GM12873 (cell line): ENCODE data around the gene DNAJC10.
A peak's percentile ranks its signal among the peaks of the same experiment; 100 is the strongest.

ENCODE experiments used
- TF ChIP-seq, protein P1 (sequence below): IDR thresholded peaks from 2 replicates; pipeline ENCODE4 v1.5.1; 2012; ENCODE audit warnings: low read depth, mild to moderate bottlenecking, moderate library complexity, low read length, control low read depth; ENCODE audit not compliant: insufficient read depth; ENCODE audit errors: missing control alignments

Gene DNAJC10, protein sequence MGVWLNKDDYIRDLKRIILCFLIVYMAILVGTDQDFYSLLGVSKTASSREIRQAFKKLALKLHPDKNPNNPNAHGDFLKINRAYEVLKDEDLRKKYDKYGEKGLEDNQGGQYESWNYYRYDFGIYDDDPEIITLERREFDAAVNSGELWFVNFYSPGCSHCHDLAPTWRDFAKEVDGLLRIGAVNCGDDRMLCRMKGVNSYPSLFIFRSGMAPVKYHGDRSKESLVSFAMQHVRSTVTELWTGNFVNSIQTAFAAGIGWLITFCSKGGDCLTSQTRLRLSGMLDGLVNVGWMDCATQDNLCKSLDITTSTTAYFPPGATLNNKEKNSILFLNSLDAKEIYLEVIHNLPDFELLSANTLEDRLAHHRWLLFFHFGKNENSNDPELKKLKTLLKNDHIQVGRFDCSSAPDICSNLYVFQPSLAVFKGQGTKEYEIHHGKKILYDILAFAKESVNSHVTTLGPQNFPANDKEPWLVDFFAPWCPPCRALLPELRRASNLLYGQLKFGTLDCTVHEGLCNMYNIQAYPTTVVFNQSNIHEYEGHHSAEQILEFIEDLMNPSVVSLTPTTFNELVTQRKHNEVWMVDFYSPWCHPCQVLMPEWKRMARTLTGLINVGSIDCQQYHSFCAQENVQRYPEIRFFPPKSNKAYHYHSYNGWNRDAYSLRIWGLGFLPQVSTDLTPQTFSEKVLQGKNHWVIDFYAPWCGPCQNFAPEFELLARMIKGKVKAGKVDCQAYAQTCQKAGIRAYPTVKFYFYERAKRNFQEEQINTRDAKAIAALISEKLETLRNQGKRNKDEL

DNA sequence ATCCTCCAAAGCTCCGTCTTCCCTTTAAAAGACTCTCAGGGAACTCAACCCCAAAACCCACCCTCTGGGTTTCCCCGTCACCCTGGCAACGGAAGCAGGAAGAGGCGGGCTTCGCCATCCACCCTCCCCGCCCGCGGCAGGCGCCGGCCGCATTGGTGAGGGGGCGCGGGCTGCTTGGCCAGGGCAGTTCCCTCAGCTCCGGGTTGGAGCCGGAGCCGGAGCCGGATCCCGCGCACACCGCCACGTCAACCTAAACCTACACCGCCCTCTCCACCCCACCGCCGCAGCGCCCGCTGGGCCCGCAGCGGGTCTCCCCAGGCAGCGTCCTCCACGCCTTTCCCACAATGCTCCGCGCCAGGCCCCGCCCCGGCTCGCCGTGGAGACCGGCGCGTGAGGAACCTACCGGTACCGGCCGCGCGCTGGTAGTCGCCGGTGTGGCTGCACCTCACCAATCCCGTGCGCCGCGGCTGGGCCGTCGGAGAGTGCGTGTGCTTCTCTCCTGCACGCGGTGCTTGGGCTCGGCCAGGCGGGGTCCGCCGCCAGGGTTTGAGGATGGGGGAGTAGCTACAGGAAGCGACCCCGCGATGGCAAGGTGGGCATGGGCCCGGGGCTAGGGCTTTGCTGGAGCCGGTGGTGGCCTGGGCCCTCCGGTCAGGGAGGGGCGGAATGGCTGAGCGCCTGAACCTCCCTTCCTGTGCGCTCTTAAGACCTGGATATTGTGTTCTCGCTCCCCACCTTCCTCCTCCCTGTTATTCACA, at the start of gene DNAJC10:
TSS of gene DNAJC10 (plus strand) at position 366 of the 758 bp plus-strand sequence. CDS start 1,830 bp downstream, outside the sequence.
- TF ChIP-seq, protein P1, sequence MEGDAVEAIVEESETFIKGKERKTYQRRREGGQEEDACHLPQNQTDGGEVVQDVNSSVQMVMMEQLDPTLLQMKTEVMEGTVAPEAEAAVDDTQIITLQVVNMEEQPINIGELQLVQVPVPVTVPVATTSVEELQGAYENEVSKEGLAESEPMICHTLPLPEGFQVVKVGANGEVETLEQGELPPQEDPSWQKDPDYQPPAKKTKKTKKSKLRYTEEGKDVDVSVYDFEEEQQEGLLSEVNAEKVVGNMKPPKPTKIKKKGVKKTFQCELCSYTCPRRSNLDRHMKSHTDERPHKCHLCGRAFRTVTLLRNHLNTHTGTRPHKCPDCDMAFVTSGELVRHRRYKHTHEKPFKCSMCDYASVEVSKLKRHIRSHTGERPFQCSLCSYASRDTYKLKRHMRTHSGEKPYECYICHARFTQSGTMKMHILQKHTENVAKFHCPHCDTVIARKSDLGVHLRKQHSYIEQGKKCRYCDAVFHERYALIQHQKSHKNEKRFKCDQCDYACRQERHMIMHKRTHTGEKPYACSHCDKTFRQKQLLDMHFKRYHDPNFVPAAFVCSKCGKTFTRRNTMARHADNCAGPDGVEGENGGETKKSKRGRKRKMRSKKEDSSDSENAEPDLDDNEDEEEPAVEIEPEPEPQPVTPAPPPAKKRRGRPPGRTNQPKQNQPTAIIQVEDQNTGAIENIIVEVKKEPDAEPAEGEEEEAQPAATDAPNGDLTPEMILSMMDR, result no peak

DNA sequence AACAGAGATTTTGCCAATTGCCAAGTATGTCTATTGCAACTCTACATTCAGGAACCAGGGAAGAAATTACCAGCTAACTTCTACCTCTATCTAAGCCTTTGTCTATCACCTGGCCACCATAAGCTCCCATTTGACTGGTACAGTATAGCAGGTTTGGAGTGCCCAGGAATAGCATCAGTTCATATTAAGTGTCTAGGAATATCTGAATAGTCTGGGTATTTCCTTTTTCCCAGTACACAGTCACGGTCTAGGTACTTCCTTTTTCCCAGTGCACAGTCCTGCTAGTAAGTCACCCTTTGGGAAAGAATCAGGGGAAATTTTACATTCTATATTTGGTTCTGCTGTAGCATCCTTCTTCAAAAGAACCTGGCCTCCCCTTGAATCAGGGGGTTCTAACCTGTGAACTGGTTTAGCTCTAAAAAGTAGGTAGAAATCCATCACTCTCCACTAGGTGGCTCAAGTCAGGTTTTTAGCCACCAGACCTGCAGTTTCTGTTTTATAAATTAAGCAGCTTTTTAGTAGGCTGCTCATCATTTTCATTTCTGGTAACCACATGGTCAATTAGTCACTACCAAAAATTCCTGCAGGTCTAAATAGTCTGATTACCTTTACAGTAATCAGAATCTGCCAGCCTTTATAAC, 49.3 kb upstream of the DNAJC10 start:
- TF ChIP-seq, protein P1, result peak; percentile 64

DNA sequence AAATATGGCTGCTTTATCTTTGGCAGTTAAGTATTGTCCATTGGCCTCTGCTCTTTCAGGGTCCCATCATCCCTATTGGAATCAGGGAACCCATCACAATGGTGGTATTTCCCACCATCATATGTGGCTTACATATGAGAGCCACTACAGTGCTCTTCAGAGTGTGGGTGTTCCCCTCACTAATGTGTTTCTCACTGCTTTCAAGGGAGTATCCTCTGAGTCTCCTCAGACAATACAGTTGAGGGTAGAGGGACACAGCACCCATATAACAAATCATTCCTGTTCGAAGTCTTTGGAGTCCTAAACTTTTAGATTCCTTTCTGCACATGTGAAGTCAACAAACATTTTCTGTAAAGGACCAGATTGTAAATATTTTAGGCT, 48.8 kb upstream of the DNAJC10 start:
- TF ChIP-seq, protein P1, result no peak

DNA sequence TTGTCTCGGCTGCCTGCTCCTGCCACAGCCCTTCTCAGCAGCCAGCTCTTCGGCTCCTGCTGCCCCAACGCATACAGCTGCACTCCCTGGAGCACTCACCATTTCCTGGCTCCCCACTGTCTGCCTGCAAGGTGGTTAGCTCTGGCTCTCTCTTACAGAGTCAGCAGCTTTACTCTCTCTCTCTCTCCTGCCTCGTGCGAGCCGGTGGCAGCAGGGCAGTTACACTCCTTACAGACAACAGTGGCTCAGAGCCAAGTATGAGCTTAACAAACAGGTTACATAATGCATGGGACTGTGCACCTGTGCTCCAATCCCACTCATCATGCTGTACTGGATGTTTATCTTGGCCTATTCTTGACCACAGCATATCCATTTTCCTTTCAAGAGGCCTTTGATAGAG, 47.4 kb upstream of the DNAJC10 start:
- TF ChIP-seq, protein P1, result no peak

DNA sequence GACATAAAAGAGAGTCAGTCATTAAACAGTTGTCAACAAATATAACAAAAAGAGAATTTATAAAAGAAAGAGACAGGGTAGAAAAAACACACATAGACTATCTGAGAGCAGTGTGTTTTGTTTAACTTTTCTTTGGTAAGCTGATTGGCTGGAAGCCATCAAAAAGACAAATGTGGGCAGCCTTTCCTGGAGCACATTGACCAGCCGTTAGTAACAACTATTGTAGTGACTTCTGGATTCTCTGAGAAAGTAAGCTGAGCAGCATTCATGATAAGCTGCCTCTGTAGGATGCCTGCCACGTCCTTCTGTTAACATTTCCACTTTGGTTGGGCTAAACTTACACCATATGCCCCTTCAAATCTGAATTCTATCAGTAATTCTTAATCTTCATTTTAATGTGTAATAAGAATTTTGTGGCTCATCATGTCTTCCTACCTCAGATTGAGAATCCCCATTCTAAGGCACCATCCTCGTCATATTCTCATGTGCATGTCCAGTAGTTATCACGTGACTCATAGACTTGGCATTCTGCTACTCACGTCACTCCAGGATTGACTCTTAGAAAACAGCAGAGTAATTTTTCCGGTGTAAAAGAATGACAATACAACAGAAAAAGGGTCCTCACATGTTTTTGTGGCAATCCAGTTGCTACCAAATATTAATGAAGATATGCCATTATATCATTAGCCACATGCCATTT, 43.4 kb upstream of the DNAJC10 start:
- TF ChIP-seq, protein P1, result no peak

DNA sequence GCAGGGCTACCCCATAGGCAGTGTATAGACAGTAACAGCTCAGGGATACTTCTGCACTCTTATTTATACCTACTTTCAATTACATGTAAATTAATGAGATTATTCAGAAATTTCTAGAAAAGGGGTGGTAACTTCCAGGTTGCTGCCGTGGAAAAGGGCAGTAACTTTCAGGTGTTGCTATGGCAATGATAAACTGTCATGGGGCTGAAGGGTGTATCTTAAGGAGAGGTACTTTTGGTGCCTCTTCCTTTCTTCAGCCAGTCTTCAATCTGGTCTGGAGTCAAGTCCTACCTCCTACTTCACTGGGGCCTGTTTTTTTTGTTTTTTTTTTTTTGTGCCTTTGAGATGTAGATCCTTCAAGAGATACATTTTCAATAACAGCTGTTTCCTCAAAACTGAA, 35.2 kb upstream of the DNAJC10 start:
- TF ChIP-seq, protein P1, result no peak
